ENCODE data around the gene PABPC4L.
"Not testable (repeated sequence)": the region's sequence is repeated elsewhere in the genome, so short reads cannot be mapped to it uniquely, and the experiment has no call there.

Gene PABPC4L

GRCh38 chr4:134201216-134202161, at the start of gene PABPC4L:
TSS of gene PABPC4L (minus strand) at chr4:134201789. CDS start at chr4:134201019, 770 bp downstream.
- no peak for TF ChIP-seq GATA1 (IDR thresholded peaks at IDR 0.05; ENCODE audit: low read depth, low read length)
- no peak for DNase-seq

GRCh38 chr4:134251322-134251721, 49.7 kb upstream of the PABPC4L start:
- no peak for TF ChIP-seq POLR2A (IDR thresholded peaks at IDR 0.05; ENCODE audit: low read length)
- no peak for TF ChIP-seq GATA1 (IDR thresholded peaks at IDR 0.05; ENCODE audit: low read depth, low read length)
- no peak for DNase-seq

GRCh38 chr4:134243742-134244713, 42.4 kb upstream of the PABPC4L start:
- DNase-seq = no peak
- TF ChIP-seq POLR2A (IDR thresholded peaks at IDR 0.05; ENCODE audit: low read length) (no peak), GATA1 (IDR thresholded peaks at IDR 0.05; ENCODE audit: low read depth, low read length) (no peak)

GRCh38 chr4:134219043-134219442, 17.5 kb upstream of the PABPC4L start:
- no peak for TF ChIP-seq POLR2A (IDR thresholded peaks at IDR 0.05; ENCODE audit: low read length)
- no peak for TF ChIP-seq GATA1 (IDR thresholded peaks at IDR 0.05; ENCODE audit: low read depth, low read length)
- DNase-seq = no peak

- TF ChIP-seq POLR2A (IDR thresholded peaks at IDR 0.05; ENCODE audit: low read length) (no peak), GATA1 (IDR thresholded peaks at IDR 0.05; ENCODE audit: low read depth, low read length) (no peak)
- no peak for DNase-seq
Measured at GRCh38 chr4:134216411-134216810, 14.8 kb upstream of the PABPC4L start.

- TF ChIP-seq GATA1 (IDR thresholded peaks at IDR 0.05; ENCODE audit: low read depth, low read length) = no peak
- TF ChIP-seq POLR2A (IDR thresholded peaks at IDR 0.05; ENCODE audit: low read length) = no peak
- DNase-seq = no peak
Measured at GRCh38 chr4:134215620-134216344, 14.2 kb upstream of the PABPC4L start.

- not testable (repeated sequence) for DNase-seq
Measured at GRCh38 chr4:134207955-134208354, 6.4 kb upstream of the PABPC4L start.

- TF ChIP-seq POLR2A (IDR thresholded peaks at IDR 0.05; ENCODE audit: low read length) = no peak
- TF ChIP-seq GATA1 (IDR thresholded peaks at IDR 0.05; ENCODE audit: low read depth, low read length) = no peak
- DNase-seq = no peak
Measured at GRCh38 chr4:134202166-134202956, 772 bp upstream of the PABPC4L start.

GRCh38 chr4:134200811-134201215, 776 bp downstream of the PABPC4L start:
- DNase-seq = no peak
- TF ChIP-seq GATA1 (IDR thresholded peaks at IDR 0.05; ENCODE audit: low read depth, low read length) = no peak
- TF ChIP-seq POLR2A (IDR thresholded peaks at IDR 0.05; ENCODE audit: low read length) = no peak

GRCh38 chr4:134189949-134190348, 11.6 kb downstream of the PABPC4L start:
- TF ChIP-seq GATA1 (IDR thresholded peaks at IDR 0.05; ENCODE audit: low read depth, low read length) (no peak), POLR2A (IDR thresholded peaks at IDR 0.05; ENCODE audit: low read length) (no peak)
- no peak for DNase-seq

- TF ChIP-seq POLR2A (IDR thresholded peaks at IDR 0.05; ENCODE audit: low read length) = no peak
- DNase-seq = no peak
Measured at GRCh38 chr4:134189480-134189879, 12.1 kb downstream of the PABPC4L start.

GRCh38 chr4:134178706-134179105, 22.9 kb downstream of the PABPC4L start:
- DNase-seq = no peak
- TF ChIP-seq GATA1 (IDR thresholded peaks at IDR 0.05; ENCODE audit: low read depth, low read length) = no peak
- no peak for TF ChIP-seq POLR2A (IDR thresholded peaks at IDR 0.05; ENCODE audit: low read length)

- no peak for DNase-seq
- TF ChIP-seq GATA1 (IDR thresholded peaks at IDR 0.05; ENCODE audit: low read depth, low read length) (no peak), POLR2A (IDR thresholded peaks at IDR 0.05; ENCODE audit: low read length) (no peak)
Measured at GRCh38 chr4:134174271-134174670, 27.3 kb downstream of the PABPC4L start.

All from erythroblast (primary cell).